GM21825 (cell line): ENCODE data around the gene USP24.

Experiments used
- ATAC-seq: cut with Tn5 transposase; IDR thresholded peaks from one replicate; pipeline ENCODE4 v1.9.1; 2021; ENCODE audit warnings: mild to moderate bottlenecking, moderate library complexity; ENCODE audit not compliant: unreplicated experiment

Gene USP24

DNA sequence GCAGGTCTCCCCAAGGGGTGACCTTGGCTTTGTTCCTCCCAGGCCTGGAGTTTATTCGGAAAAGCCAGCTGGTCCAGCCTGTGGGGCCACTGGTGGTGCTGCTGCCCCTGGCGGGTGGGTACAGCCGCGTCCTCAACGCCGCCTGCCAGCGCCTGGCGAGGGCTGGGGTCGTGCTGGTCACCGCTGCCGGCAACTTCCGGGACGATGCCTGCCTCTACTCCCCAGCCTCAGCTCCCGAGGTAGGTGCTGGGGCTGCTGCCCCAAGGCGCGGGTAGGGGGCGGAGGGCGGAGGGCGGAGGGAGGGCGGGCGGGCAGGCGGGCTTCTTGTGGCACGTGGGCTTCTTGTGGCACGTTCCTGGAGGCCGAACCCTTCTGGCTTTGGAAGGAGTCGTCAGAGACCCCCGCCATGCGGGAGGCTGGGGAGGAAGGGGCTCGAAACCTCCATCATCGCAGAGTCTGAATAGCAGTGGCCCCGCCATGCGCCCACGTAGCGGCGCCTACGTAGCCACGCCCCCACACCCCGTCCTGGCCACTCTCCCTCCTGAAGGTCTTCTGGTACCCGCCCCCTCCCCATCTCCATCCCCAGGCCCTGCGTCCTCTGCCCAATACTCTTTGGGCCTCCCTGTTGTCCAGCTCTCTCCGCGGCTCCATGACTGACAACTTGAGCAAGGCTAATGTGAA is 159.1 kb downstream of the USP24 start:
- ATAC-seq: no peak

DNA sequence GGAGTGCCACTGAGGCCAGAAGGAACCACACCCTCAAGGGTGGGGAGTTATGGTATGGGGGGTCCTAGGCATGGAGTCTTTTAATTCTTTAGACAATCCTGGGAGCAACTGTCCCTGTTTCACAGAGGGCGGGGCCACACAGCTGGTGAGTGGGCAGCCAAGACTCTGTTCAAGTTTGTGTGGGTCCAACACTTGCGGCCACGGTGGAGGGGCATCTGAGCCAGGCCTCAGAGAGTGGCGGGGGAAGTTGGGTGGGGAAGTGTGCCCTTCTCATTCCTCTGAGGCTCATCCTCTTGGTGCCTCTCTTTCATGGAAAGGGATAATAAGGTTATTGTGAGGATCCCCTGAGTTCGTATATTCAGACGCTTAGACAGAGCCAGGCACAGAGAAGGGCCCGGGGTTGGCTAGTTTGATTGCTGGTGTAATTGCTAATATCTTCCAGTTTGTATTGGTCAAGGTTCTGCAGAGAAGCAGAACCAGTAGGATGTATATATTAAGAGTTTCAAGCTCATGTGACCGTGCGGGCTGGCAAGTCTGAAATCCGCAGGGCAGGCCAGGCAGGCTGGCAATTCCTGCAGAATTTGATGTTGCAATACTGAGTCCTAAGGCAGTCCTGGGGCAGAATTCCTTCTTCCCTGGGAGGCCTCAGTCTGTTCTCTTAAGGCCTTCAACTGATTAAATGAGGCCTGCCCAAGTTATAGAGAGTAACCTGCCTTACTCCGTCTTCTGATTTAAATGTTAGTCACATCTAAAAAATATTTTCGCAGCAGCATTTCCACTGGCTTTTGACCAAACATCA is 159.9 kb downstream of the USP24 start:
- no peak for ATAC-seq

DNA sequence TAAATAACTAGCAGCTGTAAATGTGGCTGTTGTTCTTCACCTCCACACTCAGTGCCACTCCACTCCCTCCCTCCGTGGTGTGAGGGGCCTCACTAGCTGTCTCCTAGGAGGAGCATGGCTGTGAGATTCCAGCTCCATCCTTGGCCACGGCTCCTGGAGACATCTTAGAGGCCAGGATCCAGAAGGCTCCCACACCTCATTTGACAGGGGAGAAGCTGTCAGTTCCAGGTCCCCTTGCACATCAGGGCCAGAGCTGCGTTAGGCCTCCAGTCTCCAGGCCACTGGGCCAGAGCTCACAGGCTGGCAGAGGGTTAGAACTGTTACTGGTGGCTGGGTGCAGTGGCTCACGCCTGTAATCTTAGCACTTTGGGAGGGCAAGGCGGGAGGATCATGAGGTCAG is 160.8 kb downstream of the USP24 start:
- ATAC-seq: no peak

DNA sequence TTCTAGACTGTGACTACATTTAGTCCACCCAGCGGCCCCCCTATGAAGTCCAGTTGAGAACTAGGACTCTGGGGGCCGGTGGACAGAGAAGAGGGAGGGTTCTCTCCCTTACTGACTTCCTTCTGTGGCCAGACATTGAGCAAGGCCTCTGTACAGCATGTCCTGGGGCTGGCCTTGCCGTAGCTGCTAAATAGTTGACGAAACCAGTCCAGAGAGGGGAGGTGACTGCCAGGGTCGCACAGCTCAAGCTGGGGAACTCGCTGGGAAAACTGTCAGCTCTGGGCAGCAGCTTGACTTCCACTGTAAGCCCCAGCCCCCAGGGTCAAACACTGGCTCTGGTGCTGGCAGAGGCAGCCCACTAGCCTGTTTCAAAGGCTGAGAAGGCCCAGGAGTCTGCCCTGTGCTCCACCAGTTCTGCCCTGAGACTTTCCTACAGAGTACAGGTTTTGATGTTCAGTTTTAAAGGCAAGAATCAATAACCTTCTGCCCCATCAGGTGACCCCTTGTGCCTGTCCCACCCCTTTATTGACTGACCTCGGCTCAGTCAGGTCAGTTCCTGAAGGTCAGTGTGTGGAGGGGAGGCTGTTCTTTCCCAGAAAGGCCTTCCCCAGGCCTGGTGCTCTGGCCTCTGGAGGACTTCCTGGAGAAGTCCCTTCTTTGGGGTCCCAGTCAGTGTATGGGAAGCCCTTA is 161.8 kb downstream of the USP24 start:
- ATAC-seq: no peak

DNA sequence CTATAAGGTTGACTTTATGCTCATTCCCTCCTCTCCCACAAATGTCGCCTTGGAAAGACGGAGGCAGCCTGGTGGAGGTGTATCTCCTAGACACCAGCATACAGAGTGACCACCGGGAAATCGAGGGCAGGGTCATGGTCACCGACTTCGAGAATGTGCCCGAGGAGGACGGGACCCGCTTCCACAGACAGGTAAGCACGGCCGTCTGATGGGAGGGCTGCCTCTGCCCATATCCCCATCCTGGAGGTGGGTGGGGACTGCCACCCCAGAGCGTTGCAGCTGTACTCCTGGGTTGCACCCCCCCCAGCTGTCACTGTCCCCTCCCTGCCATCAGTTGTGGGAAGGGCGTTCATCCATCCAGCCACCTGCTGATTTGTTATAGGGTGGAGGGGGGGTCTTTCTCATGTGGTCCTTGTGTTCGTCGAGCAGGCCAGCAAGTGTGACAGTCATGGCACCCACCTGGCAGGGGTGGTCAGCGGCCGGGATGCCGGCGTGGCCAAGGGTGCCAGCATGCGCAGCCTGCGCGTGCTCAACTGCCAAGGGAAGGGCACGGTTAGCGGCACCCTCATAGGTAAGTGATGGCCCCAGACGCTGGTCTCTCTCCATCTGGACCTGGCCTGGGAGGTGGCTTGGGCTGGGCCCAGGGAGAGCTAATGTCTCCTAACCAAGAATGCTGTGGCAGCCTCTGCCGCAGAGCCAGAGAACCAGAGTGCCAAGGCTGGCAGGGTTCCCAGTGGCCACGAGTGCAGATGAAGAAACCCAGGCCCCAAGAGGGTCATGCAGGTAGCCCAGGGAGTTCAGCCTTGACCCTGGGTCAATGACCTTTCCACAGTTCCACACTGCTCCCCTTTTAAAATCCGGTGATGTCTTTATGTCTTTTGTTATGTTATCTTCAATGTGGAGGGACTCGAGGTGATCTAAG is 162.7 kb downstream of the USP24 start:
- no peak for ATAC-seq

DNA sequence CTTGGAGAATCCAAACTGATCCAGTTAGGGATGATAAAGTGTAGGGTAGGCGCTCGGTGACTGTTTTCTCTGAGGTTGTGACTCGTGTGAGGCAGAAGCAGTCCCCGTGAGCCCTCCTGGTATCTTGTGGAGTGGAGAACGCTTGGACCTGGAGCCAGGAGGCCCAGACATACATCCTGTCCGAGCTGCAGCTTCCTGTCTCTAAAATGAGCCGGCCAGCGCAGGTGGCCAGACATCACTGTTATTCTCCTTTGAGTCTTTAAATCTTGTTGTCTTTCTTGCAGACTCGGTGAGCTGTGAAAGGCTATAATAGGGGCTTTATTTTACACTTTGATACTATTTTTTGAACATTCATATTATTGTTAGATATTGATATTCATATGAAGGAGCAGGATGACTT is 163.5 kb downstream of the USP24 start:
- no peak for ATAC-seq

DNA sequence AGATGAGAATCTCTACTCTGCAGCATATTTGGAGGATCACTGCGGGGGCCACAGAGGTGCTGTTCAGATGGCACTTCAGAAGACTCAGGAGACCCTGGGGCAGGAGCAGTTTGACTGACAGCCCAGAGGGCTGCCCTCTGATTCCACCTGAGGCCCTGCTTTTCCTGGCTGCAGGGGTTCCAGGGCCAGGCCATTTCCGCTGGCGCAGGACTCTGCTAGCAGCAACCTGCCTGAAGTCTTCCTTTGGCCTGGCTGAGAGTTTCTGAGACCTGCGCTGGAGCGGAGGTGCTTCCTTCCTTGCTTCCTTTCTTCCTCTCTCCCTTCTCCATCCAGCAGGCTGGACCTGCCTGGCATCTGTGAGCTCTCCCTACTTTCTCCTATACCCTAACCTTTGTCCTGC is 164.0 kb downstream of the USP24 start:
- no peak for ATAC-seq

DNA sequence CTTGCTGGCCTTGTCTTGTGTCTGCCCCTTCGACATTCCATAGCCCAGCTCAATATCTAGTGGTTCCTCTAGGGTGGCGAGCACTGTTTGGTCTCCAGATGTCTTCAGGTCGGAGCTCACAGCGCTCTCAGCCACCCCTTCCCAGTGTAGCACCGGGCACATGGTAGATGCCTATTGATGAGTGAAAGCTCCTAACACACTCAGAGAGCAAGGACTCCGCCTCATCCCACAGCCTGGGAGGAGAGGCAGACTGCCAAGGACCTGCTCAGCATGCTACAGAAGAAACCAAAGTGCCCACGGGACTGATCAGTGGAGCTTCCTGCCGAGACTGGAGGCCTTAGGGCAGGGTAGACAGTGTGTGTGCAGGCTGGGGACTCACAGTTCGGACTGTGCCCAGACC is 164.9 kb downstream of the USP24 start:
- no peak for ATAC-seq

DNA sequence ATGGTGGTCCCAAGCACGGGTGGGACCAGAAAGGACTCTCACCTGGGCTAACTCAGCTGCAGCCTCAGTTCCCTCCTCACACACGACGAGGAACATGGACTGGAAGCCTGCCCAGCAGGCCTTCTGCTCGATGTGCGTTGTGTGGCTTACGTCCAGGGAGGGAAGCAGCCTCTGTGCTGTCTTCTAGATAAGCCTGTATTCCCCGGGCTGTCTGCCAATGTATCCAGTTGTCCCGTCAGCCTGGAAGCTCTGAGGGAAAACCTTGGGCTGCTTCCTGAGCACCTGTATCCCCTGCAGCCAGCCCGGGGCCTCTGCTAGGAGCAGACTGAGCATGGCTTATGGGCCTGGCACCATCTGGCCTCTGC is 165.3 kb downstream of the USP24 start:
- ATAC-seq: no peak

DNA sequence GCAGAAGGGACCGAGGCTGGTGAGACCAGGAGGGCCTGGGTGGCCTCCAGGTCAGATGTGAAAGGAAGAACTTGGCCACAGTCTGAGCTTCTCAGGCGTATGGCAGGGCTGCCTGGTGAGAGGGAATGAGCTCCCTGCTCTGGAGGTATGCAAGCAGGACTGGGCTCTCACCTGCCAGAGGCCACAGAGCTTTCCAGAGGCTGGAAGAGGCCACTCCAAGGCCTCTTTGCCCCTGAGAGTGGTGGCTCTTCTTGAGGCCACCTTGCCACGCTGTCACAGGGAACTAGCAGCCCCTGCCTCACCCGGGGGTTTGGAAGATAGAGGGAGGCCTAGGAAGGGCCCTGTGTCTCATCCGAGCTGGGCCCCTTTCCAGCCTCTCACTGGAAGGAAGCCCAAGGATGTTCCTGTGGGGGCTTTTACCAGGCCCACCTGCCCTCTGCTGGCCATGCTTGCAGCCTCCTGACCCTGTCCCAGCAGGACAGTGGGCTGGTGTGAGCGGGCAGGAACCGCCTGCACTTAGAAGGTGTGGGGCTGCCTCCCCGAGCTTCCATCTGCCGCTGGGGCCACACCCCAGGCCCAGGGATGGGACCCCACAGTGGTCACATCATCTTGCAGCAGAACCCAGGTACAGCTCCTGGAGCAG is 165.8 kb downstream of the USP24 start:
- no peak for ATAC-seq

DNA sequence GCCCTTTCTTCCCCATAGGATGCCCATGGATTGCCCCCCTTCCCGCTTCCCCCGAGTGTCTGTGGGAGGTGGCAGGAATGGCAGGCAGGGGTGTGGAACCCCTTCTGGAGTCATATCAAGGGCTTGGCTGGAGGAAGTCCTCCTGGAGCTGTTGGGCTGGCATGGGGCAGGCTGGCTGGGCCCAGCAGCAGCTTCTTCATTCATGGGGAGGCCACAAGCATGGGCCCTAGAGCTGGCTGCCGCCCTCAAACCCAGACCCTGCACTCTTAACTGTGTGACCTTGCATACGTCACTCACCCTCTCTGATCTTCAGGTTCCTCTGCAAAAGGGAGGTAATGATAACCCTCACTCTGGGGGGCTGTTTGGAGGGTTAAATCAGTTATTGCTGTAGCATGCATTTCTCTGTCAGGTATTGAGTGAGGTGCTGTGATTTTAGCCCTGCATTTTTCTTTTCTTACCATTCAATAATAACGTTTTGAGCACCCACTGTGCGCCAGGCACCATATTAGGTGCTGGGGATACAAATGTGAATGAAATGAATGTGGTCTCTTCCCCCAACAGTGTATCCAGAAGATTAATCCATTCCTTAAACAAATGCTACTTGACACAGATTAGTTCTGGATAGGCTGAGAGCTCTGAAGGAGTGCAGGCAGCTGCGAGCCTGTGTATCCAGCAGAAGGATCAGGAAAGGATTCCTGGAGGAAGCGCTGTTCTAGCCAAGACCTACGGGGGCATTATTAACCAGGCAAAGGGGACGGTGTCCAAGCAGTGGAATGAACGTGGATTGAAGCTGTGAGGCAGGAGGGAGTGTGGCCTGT is 166.5 kb downstream of the USP24 start:
- ATAC-seq: no peak

DNA sequence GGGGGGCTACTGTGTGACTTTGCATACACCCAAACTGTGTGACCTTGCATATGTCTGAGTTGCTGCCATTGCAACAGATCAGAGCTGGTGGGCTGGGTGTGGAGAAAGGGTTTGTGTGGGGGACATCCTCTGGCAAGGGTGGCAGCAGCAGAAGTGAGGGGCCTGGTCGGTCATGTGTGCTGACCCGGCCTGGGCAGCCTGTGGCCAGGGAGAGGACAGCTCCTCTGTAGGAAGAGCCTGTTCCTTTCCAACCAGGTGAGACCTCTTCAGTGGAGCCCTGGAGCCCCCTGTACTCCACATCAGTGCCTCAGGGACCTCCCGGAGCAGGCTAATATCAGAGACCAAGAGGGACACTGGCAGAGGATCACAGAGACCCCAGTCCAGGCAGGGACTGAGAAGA is 167.6 kb downstream of the USP24 start:
- ATAC-seq: no peak

DNA sequence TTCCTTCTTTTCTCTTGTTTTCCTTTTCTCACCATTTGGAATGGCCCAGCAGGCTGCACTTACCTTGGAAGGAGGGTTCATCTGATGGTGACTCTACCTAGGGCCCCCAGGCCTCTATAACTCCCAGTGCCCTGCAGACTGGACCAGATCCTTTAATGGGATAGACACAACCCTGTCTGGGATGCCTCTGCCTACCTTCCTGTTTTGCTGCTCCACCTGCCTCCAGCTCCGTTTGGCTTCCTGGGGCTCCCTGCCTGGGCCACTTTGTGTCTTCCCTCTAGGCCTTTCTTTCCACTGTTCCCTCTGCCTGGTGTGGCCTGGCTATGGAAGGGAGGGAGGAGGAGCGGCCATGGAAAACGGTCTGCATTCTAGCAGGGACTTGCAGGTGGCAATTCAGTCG is 168.3 kb downstream of the USP24 start:
- ATAC-seq: no peak

DNA sequence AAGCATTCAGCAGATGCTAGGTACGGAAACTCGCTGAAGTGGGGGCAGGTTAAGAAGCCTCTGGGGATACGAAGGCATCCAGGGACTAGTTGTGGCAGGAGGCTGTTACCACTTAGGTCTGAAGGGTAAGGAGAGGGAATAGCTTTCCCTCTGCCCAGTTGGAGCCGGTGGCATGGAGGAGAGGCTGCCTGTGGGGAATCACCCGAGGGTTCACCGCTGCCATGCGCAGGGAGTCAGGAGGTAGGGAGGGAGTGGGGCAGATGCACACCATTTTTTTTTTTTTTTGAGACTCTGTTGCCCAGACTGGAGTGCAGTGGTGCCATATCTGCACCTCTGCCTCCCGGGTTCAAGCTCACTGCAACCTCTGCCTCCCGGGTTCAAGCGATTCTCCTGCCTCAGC is 169.7 kb downstream of the USP24 start:
- no peak for ATAC-seq

DNA sequence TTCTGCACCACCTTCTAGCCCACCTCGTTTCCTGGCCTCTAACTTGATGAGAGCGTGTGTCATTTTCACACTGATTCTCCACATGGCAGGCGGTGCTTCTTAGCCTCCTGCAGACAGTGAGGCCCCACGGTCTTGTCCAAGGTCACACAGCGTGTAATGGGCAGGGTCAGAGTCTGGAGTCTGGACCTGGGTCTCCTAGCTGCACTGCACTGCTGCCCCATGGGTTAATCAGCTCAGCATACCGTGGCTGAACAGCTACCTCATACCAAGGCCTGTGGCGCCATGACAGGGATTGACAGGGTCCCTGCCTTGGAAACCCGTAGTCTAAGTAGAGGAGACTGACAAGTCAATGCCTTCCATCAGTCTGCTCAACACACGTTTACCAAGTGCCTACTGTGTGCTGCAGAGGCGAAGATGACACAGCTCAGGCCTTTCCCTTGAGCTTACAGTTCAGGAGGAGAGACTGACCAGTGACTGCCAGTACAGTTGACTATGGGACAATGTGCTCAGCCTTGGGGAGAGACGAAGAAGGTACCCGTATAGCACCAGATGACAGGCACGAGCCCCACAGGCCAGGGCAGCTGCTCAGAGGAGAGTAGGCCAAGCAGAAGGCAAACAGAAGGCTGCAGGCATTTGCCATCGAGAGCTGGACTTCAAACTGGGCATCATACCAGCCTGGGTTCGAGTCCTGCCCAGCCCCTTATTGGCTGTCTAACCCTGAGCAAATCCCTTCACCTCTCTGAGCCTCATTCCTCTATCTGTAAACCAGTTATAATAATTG is 170.4 kb downstream of the USP24 start:
- ATAC-seq: no peak

DNA sequence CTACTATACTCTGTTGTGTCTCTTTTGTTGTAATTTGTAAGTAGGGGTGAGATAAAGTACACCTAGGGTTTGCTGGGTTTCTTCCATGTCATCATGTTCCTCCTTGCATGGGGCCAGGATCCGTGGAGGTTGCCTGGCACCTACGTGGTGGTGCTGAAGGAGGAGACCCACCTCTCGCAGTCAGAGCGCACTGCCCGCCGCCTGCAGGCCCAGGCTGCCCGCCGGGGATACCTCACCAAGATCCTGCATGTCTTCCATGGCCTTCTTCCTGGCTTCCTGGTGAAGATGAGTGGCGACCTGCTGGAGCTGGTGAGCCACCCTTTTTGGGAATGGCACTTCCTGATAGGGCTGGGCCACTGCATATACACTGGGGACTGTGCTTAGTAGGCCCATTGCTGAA is 171.4 kb downstream of the USP24 start:
- ATAC-seq: no peak

DNA sequence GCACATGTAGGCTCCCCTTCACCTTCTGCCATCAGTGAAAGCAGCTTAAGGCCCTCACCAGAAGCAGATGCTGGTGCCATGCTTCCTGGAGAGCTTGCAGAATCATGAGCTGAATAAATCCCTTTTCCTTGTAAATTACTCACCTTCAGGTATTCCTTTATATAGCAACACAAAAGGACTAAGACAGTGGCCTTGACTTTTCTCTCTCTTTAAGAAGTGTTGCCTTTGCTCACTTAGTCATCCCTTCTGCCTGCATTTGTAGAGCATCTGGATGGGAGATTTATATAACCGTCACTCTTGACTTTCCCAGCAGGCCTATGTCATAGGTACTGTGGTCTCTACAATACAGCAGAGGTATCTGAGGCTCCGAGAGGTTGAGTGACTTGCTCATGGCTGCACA is 172.2 kb downstream of the USP24 start:
- no peak for ATAC-seq

DNA sequence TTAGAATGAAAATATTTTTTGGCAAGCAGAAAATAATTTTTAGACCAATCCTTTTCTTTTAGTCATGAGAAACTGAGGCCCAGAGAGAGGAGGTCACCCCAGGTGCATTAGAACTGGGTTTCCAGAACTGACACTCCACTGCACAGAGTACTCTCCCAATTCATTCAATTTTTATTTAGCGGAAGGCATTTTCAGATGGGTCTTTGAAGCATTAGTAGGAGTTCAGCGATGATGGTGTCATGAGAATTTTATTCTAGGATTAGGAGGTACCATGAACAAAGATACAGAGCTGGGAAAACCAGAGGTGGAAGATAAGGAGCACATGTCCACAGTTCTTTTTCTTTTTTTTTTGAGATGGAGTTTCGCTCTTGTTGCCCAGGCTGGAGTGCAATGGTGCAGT is 173.6 kb downstream of the USP24 start:
- ATAC-seq: no peak

DNA sequence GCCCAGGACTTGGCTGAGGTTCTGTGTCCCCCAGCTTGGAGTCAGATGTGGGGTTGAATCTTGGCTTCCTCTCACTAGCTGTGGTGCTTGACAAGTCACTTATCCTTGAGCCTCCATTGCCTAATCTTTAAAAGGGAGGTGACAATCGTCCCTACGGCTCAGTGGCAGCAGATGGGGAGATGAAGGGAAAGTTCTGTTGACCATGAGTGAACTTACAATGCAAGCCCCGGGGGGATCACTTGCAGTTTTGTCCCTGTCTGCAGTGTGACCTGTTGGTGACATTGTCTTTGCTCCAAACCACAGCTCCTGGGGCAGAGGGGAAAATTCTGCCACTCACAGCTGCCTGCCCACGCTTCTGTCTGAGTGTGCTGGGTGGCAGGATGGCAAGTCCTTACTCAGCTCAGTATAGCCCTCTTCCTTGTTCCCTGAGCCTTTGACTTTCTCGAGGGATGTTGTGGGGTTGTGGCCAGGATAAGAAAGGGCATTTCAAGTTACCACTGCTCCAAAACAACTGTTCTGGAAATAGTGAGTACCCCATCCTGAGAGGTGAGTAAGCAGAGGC is 174.2 kb downstream of the USP24 start:
- no peak for ATAC-seq
